ENCODE data around the gene MSH3. TPM values are rescaled to one million over a fixed set of nuclear protein-coding genes. Genes with fewer than 3 reads are reported as not detected.
"Not testable (repeated sequence)": the region's sequence is repeated elsewhere in the genome, so short reads cannot be mapped to it uniquely, and the experiment has no call there.

MSH3 gene
- total and polyA plus RNA-seq, 2 donors = 4.8 to 13.3 TPM

GRCh38 chr5:80722916-80723315 is 68.5 kb downstream of the MSH3 start:
- no peak for DNase-seq (ENCODE audit: low read depth in 6 of 9, low spot score in 9 of 9)
- peaks cover 0 to 3% of the 10 kb centered on the region in 2 donors for H3K9me3 ChIP-seq (ENCODE audit: control insufficient read depth in 2 of 2, insufficient read depth in 1 of 2, low read length in 1 of 2)
- H3K27me3 ChIP-seq (ENCODE audit: control insufficient read depth in 2 of 2, insufficient read depth in 1 of 2, low read length in 1 of 2) = no peaks in the 10 kb centered on the region
- 98% methylated on average over 7 of the region's 7 CpGs for WGBS
- H3K4me1 ChIP-seq (ENCODE audit: control insufficient read depth in 2 of 2, insufficient read depth in 2 of 2, low read length in 2 of 2) = no peaks in the 10 kb centered on the region
- H3K4me3 ChIP-seq (ENCODE audit: low read length in 2 of 2) = no peak overlapping the region
- peaks cover 3 to 19% of the 10 kb centered on the region in 2 donors for H3K36me3 ChIP-seq (ENCODE audit: control insufficient read depth in 2 of 2, insufficient read depth in 2 of 2, low read length in 1 of 2)
- no peak overlapping the region for H3K27ac ChIP-seq (ENCODE audit: low read depth in 1 of 2, low read length in 1 of 2)

GRCh38 chr5:80725446-80725845 is 71.0 kb downstream of the MSH3 start:
- H3K4me1 ChIP-seq (ENCODE audit: control insufficient read depth in 2 of 2, insufficient read depth in 2 of 2, low read length in 2 of 2) = no peaks in the 10 kb centered on the region
- no peak overlapping the region for H3K27ac ChIP-seq (ENCODE audit: low read depth in 1 of 2, low read length in 1 of 2)
- no peak overlapping the region for H3K4me3 ChIP-seq (ENCODE audit: low read length in 2 of 2)
- H3K27me3 ChIP-seq (ENCODE audit: control insufficient read depth in 2 of 2, insufficient read depth in 1 of 2, low read length in 1 of 2) = no peaks in the 10 kb centered on the region
- no peaks in the 10 kb centered on the region for H3K9me3 ChIP-seq (ENCODE audit: control insufficient read depth in 2 of 2, insufficient read depth in 1 of 2, low read length in 1 of 2)
- 99% methylated on average over 6 of the region's 6 CpGs for WGBS
- peaks cover 3 to 13% of the 10 kb centered on the region in 2 donors for H3K36me3 ChIP-seq (ENCODE audit: control insufficient read depth in 2 of 2, insufficient read depth in 2 of 2, low read length in 1 of 2)
- no peak for DNase-seq (ENCODE audit: low read depth in 6 of 9, low spot score in 9 of 9)

DNA sequence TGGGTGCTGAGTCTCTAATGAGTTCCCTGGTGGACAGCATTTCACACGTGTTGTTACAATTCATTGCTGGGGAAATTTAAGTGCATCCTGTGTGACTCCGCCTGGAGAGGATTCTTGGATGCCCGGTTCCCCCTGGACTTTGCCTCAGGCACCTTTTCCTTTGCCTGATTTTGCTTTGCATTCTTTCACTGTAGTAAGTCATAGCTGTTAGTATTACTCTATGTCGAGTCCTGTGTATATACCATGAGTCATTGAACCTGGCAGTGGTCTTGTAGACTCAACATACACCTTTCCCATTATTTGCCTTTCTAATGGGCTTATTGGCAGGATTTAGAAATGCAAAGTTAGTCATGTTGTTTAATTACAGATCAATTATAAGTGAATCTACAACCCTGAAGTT is 82.3 kb downstream of the MSH3 start:
- Histone ChIP-seq H3K27ac (ENCODE audit: low read depth in 1 of 2, low read length in 1 of 2) (no peak overlapping the region), H3K4me3 (ENCODE audit: low read length in 2 of 2) (no peak overlapping the region), H3K27me3 (ENCODE audit: control insufficient read depth in 2 of 2, insufficient read depth in 1 of 2, low read length in 1 of 2) (no peaks in the 10 kb centered on the region), H3K4me1 (ENCODE audit: control insufficient read depth in 2 of 2, insufficient read depth in 2 of 2, low read length in 2 of 2) (no peaks in the 10 kb centered on the region), H3K36me3 (ENCODE audit: control insufficient read depth in 2 of 2, insufficient read depth in 2 of 2, low read length in 1 of 2) (peaks cover 0 to 2% of the 10 kb centered on the region in 2 donors), H3K9me3 (ENCODE audit: control insufficient read depth in 2 of 2, insufficient read depth in 1 of 2, low read length in 1 of 2) (no peaks in the 10 kb centered on the region)
- no peak for DNase-seq (ENCODE audit: low read depth in 6 of 9, low spot score in 9 of 9)
- WGBS = 96% methylated on average over 4 of the region's 4 CpGs

GRCh38 chr5:80738466-80738865 is 84.0 kb downstream of the MSH3 start:
- 52% methylated on average over 3 of the region's 3 CpGs for WGBS

DNA sequence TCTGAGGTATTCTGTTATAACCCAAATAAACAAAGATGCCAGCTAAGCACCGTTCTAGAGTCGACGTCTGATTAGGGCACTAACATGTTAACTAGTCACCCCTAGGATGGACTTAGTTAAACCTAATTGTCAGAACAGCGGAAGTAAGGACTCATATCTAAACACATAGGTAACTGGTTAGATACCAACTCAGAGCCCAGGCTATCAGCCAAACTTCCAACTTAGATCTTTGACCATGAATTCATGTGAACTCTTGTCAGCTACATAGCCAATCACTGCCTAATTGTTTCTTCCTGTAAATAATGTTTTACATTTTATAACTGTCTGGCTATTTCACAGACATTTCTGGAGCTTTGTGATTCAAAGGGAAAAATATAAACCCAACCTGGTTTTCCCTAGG is 84.6 kb downstream of the MSH3 start:
- Histone ChIP-seq H3K36me3 (ENCODE audit: control insufficient read depth in 2 of 2, insufficient read depth in 2 of 2, low read length in 1 of 2) (peaks cover 6 to 12% of the 10 kb centered on the region in 2 donors), H3K9me3 (ENCODE audit: control insufficient read depth in 2 of 2, insufficient read depth in 1 of 2, low read length in 1 of 2) (no peaks in the 10 kb centered on the region), H3K4me1 (ENCODE audit: control insufficient read depth in 2 of 2, insufficient read depth in 2 of 2, low read length in 2 of 2) (no peaks in the 10 kb centered on the region), H3K4me3 (ENCODE audit: low read length in 2 of 2) (no peak overlapping the region), H3K27me3 (ENCODE audit: control insufficient read depth in 2 of 2, insufficient read depth in 1 of 2, low read length in 1 of 2) (no peaks in the 10 kb centered on the region), H3K27ac (ENCODE audit: low read depth in 1 of 2, low read length in 1 of 2) (no peak overlapping the region)
- no peak for DNase-seq (ENCODE audit: low read depth in 6 of 9, low spot score in 9 of 9)
- WGBS = over 99% methylated on average over 4 of the region's 4 CpGs

More at GRCh38 chr5:80738466-80738865, 84.0 kb downstream of the MSH3 start:
- Histone ChIP-seq H3K9me3 (ENCODE audit: control insufficient read depth in 2 of 2, insufficient read depth in 1 of 2, low read length in 1 of 2) (no peaks in the 10 kb centered on the region), H3K4me1 (ENCODE audit: control insufficient read depth in 2 of 2, insufficient read depth in 2 of 2, low read length in 2 of 2) (no peaks in the 10 kb centered on the region), H3K27me3 (ENCODE audit: control insufficient read depth in 2 of 2, insufficient read depth in 1 of 2, low read length in 1 of 2) (no peaks in the 10 kb centered on the region), H3K36me3 (ENCODE audit: control insufficient read depth in 2 of 2, insufficient read depth in 2 of 2, low read length in 1 of 2) (peaks cover 6 to 12% of the 10 kb centered on the region in 2 donors), H3K27ac (ENCODE audit: low read depth in 1 of 2, low read length in 1 of 2) (no peak overlapping the region), H3K4me3 (ENCODE audit: low read length in 2 of 2) (no peak overlapping the region)
- DNase-seq (ENCODE audit: low read depth in 6 of 9, low spot score in 9 of 9) = no peak

DNA sequence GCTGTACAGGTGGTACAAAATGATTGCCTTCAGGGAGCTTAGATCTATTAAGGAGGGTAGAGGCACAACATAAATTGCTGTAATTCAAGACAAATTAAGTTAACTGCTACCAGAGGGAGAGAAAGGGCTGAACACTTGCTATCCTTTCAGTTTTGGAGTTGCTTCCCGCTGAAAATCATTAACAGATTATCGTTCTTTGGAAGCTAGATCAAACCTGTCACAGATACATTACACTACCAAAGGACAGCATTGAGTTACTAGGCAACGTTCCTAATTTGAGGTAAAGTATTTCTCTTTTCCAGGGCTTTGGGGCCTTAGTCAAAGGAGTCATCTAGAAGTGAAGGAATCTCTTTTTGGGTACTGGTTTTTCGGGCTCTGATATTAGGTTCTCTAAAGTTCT is 85.0 kb downstream of the MSH3 start:
- peaks cover 6 to 15% of the 10 kb centered on the region in 2 donors for H3K36me3 ChIP-seq (ENCODE audit: control insufficient read depth in 2 of 2, insufficient read depth in 2 of 2, low read length in 1 of 2)
- DNase-seq (ENCODE audit: low read depth in 6 of 9, low spot score in 9 of 9) = no peak
- no peak overlapping the region for H3K4me3 ChIP-seq (ENCODE audit: low read length in 2 of 2)
- WGBS = 96% methylated on average over 4 of the region's 4 CpGs
- no peak overlapping the region for H3K27ac ChIP-seq (ENCODE audit: low read depth in 1 of 2, low read length in 1 of 2)
- no peaks in the 10 kb centered on the region for H3K27me3 ChIP-seq (ENCODE audit: control insufficient read depth in 2 of 2, insufficient read depth in 1 of 2, low read length in 1 of 2)
- no peaks in the 10 kb centered on the region for H3K9me3 ChIP-seq (ENCODE audit: control insufficient read depth in 2 of 2, insufficient read depth in 1 of 2, low read length in 1 of 2)
- no peaks in the 10 kb centered on the region for H3K4me1 ChIP-seq (ENCODE audit: control insufficient read depth in 2 of 2, insufficient read depth in 2 of 2, low read length in 2 of 2)

DNA sequence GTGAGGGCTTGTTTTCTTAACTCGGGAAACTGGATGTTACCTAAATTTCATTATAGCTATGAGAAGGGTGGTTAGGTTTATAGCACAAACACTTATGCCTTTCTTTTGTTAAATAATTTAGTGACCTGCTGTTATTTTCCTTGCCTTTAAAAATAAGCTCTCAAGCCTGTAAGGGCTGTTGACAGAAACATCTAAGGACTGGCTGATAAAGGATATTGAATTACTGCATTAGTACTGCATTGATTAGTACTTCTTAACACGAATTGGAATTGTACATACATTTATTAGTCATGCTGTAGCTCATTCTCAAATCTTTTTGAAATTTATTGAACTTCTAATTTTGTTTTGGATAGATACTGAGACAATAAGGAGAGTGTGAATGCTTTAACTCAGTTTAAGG is 85.4 kb downstream of the MSH3 start:
- Histone ChIP-seq H3K27me3 (ENCODE audit: control insufficient read depth in 2 of 2, insufficient read depth in 1 of 2, low read length in 1 of 2) (no peaks in the 10 kb centered on the region), H3K4me1 (ENCODE audit: control insufficient read depth in 2 of 2, insufficient read depth in 2 of 2, low read length in 2 of 2) (no peaks in the 10 kb centered on the region), H3K36me3 (ENCODE audit: control insufficient read depth in 2 of 2, insufficient read depth in 2 of 2, low read length in 1 of 2) (peaks cover 9 to 19% of the 10 kb centered on the region in 2 donors), H3K9me3 (ENCODE audit: control insufficient read depth in 2 of 2, insufficient read depth in 1 of 2, low read length in 1 of 2) (no peaks in the 10 kb centered on the region), H3K27ac (ENCODE audit: low read depth in 1 of 2, low read length in 1 of 2) (no peak overlapping the region), H3K4me3 (ENCODE audit: low read length in 2 of 2) (no peak overlapping the region)
- no peak for DNase-seq (ENCODE audit: low read depth in 6 of 9, low spot score in 9 of 9)
- WGBS = 97% methylated on average over 2 of the region's 2 CpGs

DNA sequence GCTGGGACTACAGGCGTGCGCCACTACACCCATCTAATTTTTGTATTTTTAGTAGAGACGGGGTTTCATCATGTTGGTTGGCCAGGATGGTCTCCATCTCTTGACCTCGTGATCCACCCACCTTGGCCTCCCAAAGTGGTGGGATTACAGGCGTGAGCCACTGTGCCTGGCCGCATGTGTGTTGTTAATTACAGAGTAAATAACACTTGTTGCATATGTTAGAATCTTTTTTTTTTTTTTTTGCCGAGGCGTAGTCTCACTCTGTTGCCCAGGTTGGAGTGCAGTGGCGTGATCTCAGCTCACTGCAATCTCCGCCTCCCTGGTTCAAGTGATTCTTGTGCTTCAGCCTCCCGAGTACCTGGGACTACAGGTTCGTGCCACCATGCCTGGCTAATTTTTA is 86.0 kb downstream of the MSH3 start:
- not testable (repeated sequence) for H3K27me3 ChIP-seq (ENCODE audit: control insufficient read depth in 2 of 2, insufficient read depth in 1 of 2, low read length in 1 of 2)
- 94% methylated on average over 12 of the region's 12 CpGs for WGBS

DNA sequence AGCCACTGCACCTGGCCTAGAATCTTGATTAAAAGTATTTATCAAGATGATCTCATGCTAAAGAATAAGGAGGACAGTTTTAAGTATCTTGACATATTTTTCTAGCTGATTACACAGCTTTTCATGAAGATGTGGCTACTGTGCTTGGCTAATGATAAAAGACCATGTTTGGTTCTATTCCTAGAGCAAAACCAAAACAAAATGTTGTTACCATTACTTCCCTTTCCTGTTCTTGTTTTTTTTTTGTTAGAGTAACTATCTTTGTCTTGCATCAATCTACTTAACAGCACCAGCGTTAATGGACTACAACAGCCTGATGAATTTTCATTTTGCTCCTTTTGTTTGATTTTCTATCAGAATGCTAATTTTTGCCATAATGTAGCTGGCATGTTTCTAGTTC is 86.5 kb downstream of the MSH3 start:
- WGBS = 79% methylated on average over 1 of the region's 1 CpG
- H3K4me1 ChIP-seq (ENCODE audit: control insufficient read depth in 2 of 2, insufficient read depth in 2 of 2, low read length in 2 of 2) = no peaks in the 10 kb centered on the region
- no peak overlapping the region for H3K27ac ChIP-seq (ENCODE audit: low read depth in 1 of 2, low read length in 1 of 2)
- no peaks in the 10 kb centered on the region for H3K27me3 ChIP-seq (ENCODE audit: control insufficient read depth in 2 of 2, insufficient read depth in 1 of 2, low read length in 1 of 2)
- no peak overlapping the region for H3K4me3 ChIP-seq (ENCODE audit: low read length in 2 of 2)
- peaks cover 10 to 25% of the 10 kb centered on the region in 2 donors for H3K36me3 ChIP-seq (ENCODE audit: control insufficient read depth in 2 of 2, insufficient read depth in 2 of 2, low read length in 1 of 2)
- DNase-seq (ENCODE audit: low read depth in 6 of 9, low spot score in 9 of 9) = no peak
- H3K9me3 ChIP-seq (ENCODE audit: control insufficient read depth in 2 of 2, insufficient read depth in 1 of 2, low read length in 1 of 2) = no peaks in the 10 kb centered on the region

More for the DNA sequence above, 86.0 kb downstream of the MSH3 start:
- H3K36me3 ChIP-seq (ENCODE audit: control insufficient read depth in 2 of 2, insufficient read depth in 2 of 2, low read length in 1 of 2) = peaks cover 10 to 23% of the 10 kb centered on the region in 2 donors
- not testable (repeated sequence) for H3K9me3 ChIP-seq (ENCODE audit: control insufficient read depth in 2 of 2, insufficient read depth in 1 of 2, low read length in 1 of 2); DNase-seq (ENCODE audit: low read depth in 6 of 9, low spot score in 9 of 9); H3K27ac ChIP-seq (ENCODE audit: low read depth in 1 of 2, low read length in 1 of 2); H3K4me3 ChIP-seq (ENCODE audit: low read length in 2 of 2); H3K4me1 ChIP-seq (ENCODE audit: control insufficient read depth in 2 of 2, insufficient read depth in 2 of 2, low read length in 2 of 2)

- no peak for DNase-seq (ENCODE audit: low read depth in 6 of 9, low spot score in 9 of 9)
- H3K9me3 ChIP-seq (ENCODE audit: control insufficient read depth in 2 of 2, insufficient read depth in 1 of 2, low read length in 1 of 2) = no peaks in the 10 kb centered on the region
- no peaks in the 10 kb centered on the region for H3K27me3 ChIP-seq (ENCODE audit: control insufficient read depth in 2 of 2, insufficient read depth in 1 of 2, low read length in 1 of 2)
- WGBS = 98% methylated on average over 2 of the region's 2 CpGs
- no peaks in the 10 kb centered on the region for H3K4me1 ChIP-seq (ENCODE audit: control insufficient read depth in 2 of 2, insufficient read depth in 2 of 2, low read length in 2 of 2)
- H3K36me3 ChIP-seq (ENCODE audit: control insufficient read depth in 2 of 2, insufficient read depth in 2 of 2, low read length in 1 of 2) = peaks cover 14 to 34% of the 10 kb centered on the region in 2 donors
- no peak overlapping the region for H3K27ac ChIP-seq (ENCODE audit: low read depth in 1 of 2, low read length in 1 of 2)
- H3K4me3 ChIP-seq (ENCODE audit: low read length in 2 of 2) = no peak overlapping the region
Observed at GRCh38 chr5:80744149-80744548, 89.7 kb downstream of the MSH3 start.

Data from thymus (tissue), 11 donors.